HUES64 (cell line): ENCODE data around the gene C2CD3.
"Not testable (repeated sequence)": the region's sequence is repeated elsewhere in the genome, so short reads cannot be mapped to it uniquely, and the experiment has no call there.

Experiments used
- H3K27ac ChIP-seq: 2 replicates; pipeline ENCODE4 v1.7.0; 2013; ENCODE audit warnings: low read depth, low read length, inconsistent platforms
- H3K27me3 ChIP-seq: 2 replicates; pipeline ENCODE4 v1.6.1; 2013; ENCODE audit warnings: mild to moderate bottlenecking, low read length; ENCODE audit not compliant: insufficient read depth
- H3K36me3 ChIP-seq: 2 replicates; pipeline ENCODE4 v1.6.1; 2013; ENCODE audit warnings: mild to moderate bottlenecking, low read length; ENCODE audit not compliant: insufficient read depth
- H3K4me1 ChIP-seq: 2 replicates; pipeline ENCODE4 v1.6.1; 2013; ENCODE audit warnings: mild to moderate bottlenecking, low read length, moderate library complexity; ENCODE audit not compliant: insufficient read depth
- H3K4me3 ChIP-seq: 2 replicates; pipeline ENCODE4 v1.5.1; 2013; ENCODE audit warnings: mild to moderate bottlenecking, low read length, moderate library complexity
- H3K9ac ChIP-seq: 2 replicates; pipeline ENCODE4 v1.6.1; 2013; ENCODE audit warnings: mild to moderate bottlenecking, low read depth, low read length
- H3K9me3 ChIP-seq: 2 replicates; pipeline ENCODE4 v1.6.1; 2013; ENCODE audit warnings: low read depth, low read length; ENCODE audit not compliant: insufficient read depth
- WGBS: fragments of 150-250, 120-280 bp; methylation state at CpG from one replicate; pipeline ENCODE4 v1.1.7; 2013; ENCODE audit warnings: missing lambda C conversion rate; 5-methylcytosine and 5-hydroxymethylcytosine counted together

C2CD3 gene

DNA sequence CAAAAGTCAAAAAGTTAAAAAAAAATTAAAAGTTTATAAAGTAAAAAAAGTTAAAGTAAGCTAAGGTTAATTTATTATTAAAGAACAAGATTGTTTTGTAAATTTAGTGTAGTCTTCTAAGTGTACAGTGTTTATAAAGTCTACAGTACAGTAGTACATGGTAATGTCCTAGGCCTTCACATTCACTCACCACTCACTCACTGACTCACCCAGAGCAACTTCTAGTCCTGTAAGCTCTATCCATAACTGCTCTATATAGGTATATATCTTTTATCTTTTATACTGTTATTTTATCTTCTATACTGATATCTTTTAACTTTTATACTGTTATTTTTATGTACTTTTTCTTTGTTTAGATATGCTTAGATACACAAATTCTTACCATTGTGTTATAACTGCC, 11.2 kb downstream of the C2CD3 start:
- Histone ChIP-seq H3K4me3 (no peak overlapping the region), H3K36me3 (peaks cover 45% of the 10 kb centered on the region), H3K4me1 (no peaks in the 10 kb centered on the region)

GRCh38 chr11:74157169-74157568, 13.6 kb downstream of the C2CD3 start:
- H3K36me3 ChIP-seq = peaks cover 23% of the 10 kb centered on the region
- H3K4me3 ChIP-seq = no peak overlapping the region
- no peaks in the 10 kb centered on the region for H3K9me3 ChIP-seq
- no peaks in the 10 kb centered on the region for H3K27me3 ChIP-seq
- H3K27ac ChIP-seq = no peak overlapping the region
- H3K4me1 ChIP-seq = no peaks in the 10 kb centered on the region
- no CpG with 5 or more reads among the region's 1 CpG for WGBS
- no peak overlapping the region for H3K9ac ChIP-seq

More for the DNA sequence above, 11.2 kb downstream of the C2CD3 start:
- H3K27me3 ChIP-seq = no peaks in the 10 kb centered on the region
- no peak overlapping the region for H3K9ac ChIP-seq
- no peak overlapping the region for H3K27ac ChIP-seq
- H3K9me3 ChIP-seq = no peaks in the 10 kb centered on the region

DNA sequence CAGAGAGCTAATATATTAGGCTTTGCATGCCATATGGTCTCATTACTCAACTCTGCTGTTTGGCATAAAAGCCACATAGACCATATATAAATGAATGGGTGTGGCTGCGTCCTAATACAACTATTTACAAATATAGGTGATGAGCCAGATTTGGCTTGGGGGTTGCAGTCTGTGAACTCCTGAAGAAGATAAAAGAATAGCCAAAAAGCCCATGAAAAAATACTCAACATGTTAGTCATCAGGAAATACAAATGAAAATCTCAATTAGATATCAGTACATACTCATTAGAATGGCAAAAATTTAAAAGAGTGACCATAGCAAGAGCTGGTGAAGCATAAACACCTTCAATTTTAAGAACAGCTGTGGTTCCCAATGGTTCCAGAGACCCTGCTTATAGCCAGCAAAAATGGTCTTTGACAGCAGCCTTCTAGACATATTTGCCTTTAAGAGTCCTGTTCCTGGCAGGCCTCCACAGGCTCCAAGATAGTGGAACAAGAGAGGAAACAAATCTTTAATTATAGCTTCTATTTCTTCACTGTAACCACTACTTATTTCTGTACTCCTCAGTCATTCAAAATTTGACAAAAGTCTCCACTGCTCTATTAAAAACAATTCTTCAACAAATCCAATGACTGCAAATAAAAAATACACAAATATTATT, 16.1 kb downstream of the C2CD3 start:
- Histone ChIP-seq H3K27me3 (no peaks in the 10 kb centered on the region), H3K4me3 (no peak overlapping the region), H3K27ac (no peak overlapping the region), H3K4me1 (no peaks in the 10 kb centered on the region), H3K9ac (no peak overlapping the region), H3K36me3 (peaks cover 8% of the 10 kb centered on the region), H3K9me3 (no peaks in the 10 kb centered on the region)
- WGBS = no CpG with 5 or more reads among the region's 1 CpG

DNA sequence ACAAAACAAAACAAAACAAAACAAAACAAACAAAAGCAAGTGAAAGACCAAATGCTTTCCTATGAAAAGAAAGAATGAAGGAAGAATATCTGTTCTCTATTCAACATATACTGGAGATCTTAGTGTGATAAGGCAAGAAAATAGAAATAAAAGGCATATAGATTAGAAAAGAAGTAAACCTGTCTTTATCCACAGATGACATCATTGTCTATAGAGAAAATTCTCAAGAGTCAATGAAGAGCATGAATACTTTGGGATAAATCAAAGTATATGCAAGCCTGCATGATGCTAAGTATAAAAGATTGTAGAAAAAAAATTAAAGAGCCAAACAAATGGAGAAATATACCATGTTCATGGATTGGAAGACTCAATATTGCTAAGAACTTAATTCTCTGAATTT, 17.6 kb downstream of the C2CD3 start:
- Histone ChIP-seq H3K9me3 (no peaks in the 10 kb centered on the region), H3K9ac (no peak overlapping the region), H3K4me3 (no peak overlapping the region), H3K27me3 (no peaks in the 10 kb centered on the region), H3K36me3 (0 out of 2 replicates have a peak, but pooled peaks cover 3% of the 10 kb centered on the region), H3K4me1 (no peaks in the 10 kb centered on the region), H3K27ac (no peak overlapping the region)

DNA sequence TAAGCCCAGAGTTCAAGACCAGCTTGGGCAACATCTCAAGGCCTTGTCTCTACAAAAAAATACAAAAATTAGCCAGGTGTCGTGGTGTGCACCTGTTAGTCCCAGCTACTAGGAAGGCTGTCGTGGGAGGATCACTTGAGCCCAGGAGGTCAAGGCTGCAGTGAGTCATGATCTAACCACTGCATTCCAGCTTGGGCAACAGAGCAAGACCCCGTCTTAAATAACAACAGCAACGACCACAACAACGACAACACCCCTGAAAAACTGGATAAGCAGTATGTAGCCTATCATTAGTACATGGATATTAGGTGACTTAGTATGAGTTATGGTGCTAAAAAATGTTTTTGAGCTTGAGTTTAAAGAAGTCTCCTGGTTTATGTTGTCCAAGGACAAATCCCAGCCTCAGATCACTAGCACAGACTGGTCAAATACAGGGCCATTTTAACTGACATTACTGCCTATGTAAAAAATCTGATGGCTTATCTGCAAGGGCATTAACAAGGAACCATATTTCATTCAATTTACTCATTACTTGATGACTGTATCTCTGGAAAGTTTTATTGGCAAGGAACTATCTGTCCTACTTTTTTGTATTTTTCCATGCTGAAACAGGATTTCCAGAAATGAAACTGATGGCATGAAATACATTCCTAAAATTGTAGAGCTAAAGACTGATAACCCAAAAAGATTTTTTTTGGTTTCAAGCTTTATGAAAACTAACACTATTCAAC, 23.4 kb downstream of the C2CD3 start:
- no peaks in the 10 kb centered on the region for H3K27me3 ChIP-seq
- H3K9ac ChIP-seq = no peak overlapping the region
- no peak overlapping the region for H3K27ac ChIP-seq
- H3K4me1 ChIP-seq = no peaks in the 10 kb centered on the region
- WGBS = 91% methylated on average over 5 of the region's 5 CpGs
- H3K36me3 ChIP-seq = no peaks in the 10 kb centered on the region
- H3K9me3 ChIP-seq = no peaks in the 10 kb centered on the region
- H3K4me3 ChIP-seq = no peak overlapping the region

DNA sequence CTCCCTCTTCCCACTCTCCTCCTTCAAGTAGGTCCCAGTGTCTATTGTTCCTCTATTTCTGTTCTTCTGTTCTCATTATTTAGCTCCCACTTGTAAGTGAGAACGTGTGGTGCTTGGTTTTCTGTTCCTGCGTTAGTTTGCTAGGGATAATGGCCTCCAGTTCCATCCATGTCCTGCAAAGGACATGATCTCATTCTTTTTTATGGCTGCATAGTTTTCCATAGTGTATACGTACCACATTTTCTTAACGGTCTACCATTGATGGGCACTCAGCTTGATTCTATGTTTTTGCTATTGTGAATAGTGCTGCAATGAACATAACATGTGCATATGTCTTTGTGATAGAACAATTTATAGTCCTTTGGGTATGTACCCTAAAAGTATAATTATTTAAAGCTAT, 26.2 kb downstream of the C2CD3 start:
- Histone ChIP-seq H3K9ac (no peak overlapping the region), H3K36me3 (0 out of 2 replicates have a peak, but pooled peaks cover under 1% of the 10 kb centered on the region), H3K27me3 (no peaks in the 10 kb centered on the region), H3K4me1 (peaks cover 18% of the 10 kb centered on the region), H3K4me3 (no peak overlapping the region), H3K27ac (no peak overlapping the region), H3K9me3 (no peaks in the 10 kb centered on the region)
- 93% methylated on average over 4 of the region's 4 CpGs for WGBS

DNA sequence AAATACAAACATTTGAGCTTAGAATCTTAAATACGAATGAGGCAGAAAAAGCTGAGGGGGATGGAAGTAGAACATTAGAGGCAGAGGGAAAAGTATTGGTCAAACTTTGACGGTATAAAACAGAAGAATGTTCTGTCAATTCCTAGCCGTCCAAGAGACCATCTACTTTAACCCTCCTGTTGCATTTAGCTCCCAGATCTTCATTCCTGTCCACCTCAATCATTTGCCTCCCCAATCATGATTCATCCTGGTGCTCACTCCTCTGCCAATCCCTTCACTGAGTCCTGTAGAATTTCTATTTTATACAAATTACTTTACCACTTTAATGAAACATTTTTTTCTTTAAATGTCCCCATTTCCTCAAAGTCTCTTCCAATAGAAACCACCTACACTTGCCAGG, 28.2 kb downstream of the C2CD3 start:
- Histone ChIP-seq H3K9me3 (no peaks in the 10 kb centered on the region), H3K27ac (no peak overlapping the region), H3K27me3 (no peaks in the 10 kb centered on the region), H3K9ac (no peak overlapping the region), H3K4me1 (peaks cover 36% of the 10 kb centered on the region), H3K4me3 (no peak overlapping the region), H3K36me3 (peaks cover 15% of the 10 kb centered on the region)
- WGBS = 92% methylated on average over 3 of the region's 3 CpGs

- H3K4me1 ChIP-seq = peaks cover 36% of the 10 kb centered on the region
- peaks cover 15% of the 10 kb centered on the region for H3K36me3 ChIP-seq
- no peaks in the 10 kb centered on the region for H3K9me3 ChIP-seq
- H3K9ac ChIP-seq = no peak overlapping the region
- H3K27ac ChIP-seq = no peak overlapping the region
- 96% methylated on average over 3 of the region's 3 CpGs for WGBS
- H3K27me3 ChIP-seq = no peaks in the 10 kb centered on the region
- H3K4me3 ChIP-seq = no peak overlapping the region
Measured at GRCh38 chr11:74141908-74142307, 28.9 kb downstream of the C2CD3 start.

DNA sequence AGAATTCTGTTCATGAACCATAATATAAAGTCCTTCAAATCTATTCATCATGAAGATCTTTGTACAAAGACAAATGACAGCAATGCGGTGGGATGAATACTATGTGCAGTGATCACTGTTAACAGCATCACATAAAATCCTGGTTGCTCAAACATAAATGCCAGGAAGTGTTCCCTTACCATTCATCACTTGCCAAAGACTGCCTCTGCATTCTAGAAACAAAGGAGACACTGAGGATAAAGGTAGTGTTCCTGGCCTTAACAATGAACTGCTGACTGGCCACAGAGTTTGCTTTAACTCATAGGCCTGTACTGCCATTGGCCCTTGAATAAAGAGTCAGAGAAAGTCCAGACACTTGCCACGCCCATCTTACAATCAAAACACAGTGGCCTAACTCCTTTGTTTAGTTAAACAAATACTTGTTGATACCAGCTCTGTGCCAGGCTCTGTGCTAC, 29.5 kb downstream of the C2CD3 start:
- 79% methylated on average over 2 of the region's 2 CpGs for WGBS
- H3K27ac ChIP-seq = peak overlapping the region; percentile 68
- H3K4me1 ChIP-seq = peaks cover 36% of the 10 kb centered on the region
- H3K27me3 ChIP-seq = no peaks in the 10 kb centered on the region
- no peaks in the 10 kb centered on the region for H3K9me3 ChIP-seq
- H3K9ac ChIP-seq = peak overlapping the region; percentile 19; the same call in 1 of the 2 replicates
- peaks cover 18% of the 10 kb centered on the region for H3K36me3 ChIP-seq
- no peak overlapping the region for H3K4me3 ChIP-seq

DNA sequence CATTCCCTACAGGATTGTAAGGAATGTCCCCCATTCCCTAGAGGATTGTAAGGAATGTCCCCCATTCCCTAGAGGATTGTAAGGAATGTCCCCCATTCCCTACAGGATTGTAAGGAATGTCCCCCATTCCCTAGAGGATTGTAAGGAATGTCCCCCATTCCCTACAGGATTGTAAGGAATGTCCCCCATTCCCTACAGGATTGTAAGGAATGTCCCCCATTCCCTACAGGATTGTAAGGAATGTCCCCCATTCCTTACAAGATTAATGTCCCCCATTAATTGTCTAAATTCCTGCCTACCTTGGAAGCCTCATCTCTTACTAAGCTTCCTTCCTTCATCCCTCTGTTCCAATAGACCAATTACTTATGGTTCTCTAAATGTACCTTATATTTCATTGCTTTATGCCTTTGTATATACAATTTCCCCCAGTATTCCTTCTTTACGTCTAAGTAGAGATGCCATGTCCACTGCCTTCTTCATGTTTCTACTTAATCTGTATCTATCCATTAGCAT, 30.8 kb downstream of the C2CD3 start:
- H3K27me3 ChIP-seq, H3K9ac ChIP-seq, H3K4me3 ChIP-seq, H3K9me3 ChIP-seq: not testable (repeated sequence)
- H3K36me3 ChIP-seq = peaks cover 31% of the 10 kb centered on the region
- peak overlapping the region; percentile 68 for H3K27ac ChIP-seq
- peaks cover 36% of the 10 kb centered on the region for H3K4me1 ChIP-seq
- WGBS = 100% methylated on average over 1 of the region's 1 CpG

DNA sequence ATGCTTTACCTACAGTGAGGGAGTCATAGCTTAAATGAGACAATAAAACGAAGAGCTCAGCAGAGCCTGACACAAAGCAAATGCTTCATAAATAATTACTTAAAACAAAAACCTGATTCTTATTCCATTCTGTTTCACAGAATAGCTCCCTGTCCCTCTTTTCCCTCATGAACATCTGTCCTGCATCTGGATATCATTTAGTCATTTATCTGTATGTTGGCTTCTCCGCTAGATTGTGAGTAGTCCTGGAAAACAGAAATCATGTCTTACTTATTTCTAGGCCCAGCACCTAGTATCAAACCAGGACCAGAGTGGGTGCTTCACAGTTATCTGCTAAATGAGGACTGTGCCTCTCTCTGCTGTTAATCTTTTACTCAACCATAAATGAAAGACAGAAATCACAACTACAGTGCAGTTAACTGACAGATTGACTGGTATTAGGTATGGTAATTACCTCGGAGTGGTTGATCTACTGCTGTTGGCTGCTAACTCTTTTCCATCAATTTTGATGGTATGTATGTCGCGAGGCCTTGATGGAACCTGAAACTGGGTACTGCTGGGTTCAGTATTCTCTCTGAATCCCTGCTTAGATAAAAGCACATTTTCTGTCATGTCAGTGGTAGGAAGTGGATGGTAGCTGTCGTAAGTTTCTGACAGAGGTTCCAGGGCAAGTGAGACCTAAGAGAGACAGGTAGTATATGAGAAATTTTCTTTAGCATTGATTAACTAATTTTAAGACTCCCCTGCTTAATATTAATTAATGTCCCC, 31.5 kb downstream of the C2CD3 start:
- 94% methylated on average over 6 of the region's 6 CpGs for WGBS

More for the DNA sequence above, 31.5 kb downstream of the C2CD3 start:
- Histone ChIP-seq H3K9ac (peak overlapping the region; percentile 58; the same call in 1 of the 2 replicates), H3K4me3 (no peak overlapping the region), H3K4me1 (peaks cover 36% of the 10 kb centered on the region), H3K36me3 (peaks cover 37% of the 10 kb centered on the region), H3K27me3 (no peaks in the 10 kb centered on the region), H3K27ac (peak overlapping the region; percentile 77), H3K9me3 (no peaks in the 10 kb centered on the region)
